Renal pelvis (tissue), 4 donors: ENCODE measurements around the gene CISTR. TPM values are rescaled to one million over a fixed set of nuclear protein-coding genes. Genes with fewer than 3 reads are reported as not detected.
A peak's percentile ranks its signal among the peaks of the same experiment; 100 is the strongest.
"Not testable (repeated sequence)": the region's sequence is repeated elsewhere in the genome, so short reads cannot be mapped to it uniquely, and the experiment has no call there.

Experiments used
- DNase-seq: peaks from one replicate; pipeline ENCODE4 v3.0.0-alpha.2; 2013
- polyA plus RNA-seq, 3 donors: library from polyadenylated mRNA; unstranded; fragments of 120-200 nt; gene quantifications; one replicate each; pipeline ENCODE4 v1.2.1, GENCODE V29; 2013; ENCODE audit not compliant: insufficient read length in 3 of 3

CISTR gene
- polyA plus RNA-seq, 3 donors = 0.20 TPM; not detected in 2

DNA sequence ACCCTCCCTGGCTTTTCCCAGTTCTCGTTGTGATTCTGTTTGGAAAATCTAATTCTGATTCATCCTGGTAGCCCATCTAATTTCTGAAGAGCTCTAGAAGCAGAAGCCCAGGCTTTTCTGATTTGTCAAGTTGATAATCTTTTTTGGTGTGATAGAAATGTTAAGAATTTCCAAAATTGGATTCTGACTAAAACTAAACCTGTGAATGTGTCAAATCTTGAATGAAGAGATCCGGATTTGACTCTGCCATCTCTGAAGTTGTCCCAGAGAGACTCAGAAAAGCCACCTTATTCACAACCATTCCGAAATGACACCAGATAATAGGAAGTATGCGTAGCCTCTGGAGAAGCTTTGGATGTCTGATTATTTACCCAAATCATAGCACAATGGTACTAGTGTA lies 12.8 kb upstream of the CISTR start:
- no peak for DNase-seq

GRCh38 chr12:53762793-53763192 lies 11.0 kb upstream of the CISTR start:
- not testable (repeated sequence) for DNase-seq

GRCh38 chr12:53761306-53761705 lies 9.5 kb upstream of the CISTR start:
- no peak for DNase-seq

- DNase-seq = no peak
These were observed 7.5 kb upstream of the CISTR start for GRCh38 chr12:53759261-53759660.

DNA sequence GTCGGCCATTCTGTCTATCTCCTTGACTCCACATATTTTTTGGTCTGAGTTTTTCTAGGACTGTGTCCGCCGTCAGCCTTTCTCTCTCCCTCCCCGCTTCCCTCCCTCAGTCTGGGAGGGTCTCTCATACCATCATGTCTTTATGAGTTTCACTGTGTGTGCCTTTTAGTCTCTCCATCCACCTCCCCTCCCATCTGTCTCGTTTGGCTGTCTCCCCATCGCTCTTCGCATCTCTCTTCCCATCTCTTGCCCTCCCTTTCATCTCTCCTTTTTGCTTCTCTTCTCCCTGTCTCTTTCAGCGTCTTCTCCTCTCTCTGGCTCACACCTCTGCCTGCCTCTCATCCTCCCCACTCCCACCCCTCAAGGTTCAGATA lies 6.9 kb upstream of the CISTR start:
- DNase-seq = no peak

GRCh38 chr12:53758081-53758729 lies 6.4 kb upstream of the CISTR start:
- DNase-seq = no peak

GRCh38 chr12:53757101-53757770 lies 5.5 kb upstream of the CISTR start:
- peak; percentile 75 for DNase-seq

- no peak for DNase-seq
These were observed 4.7 kb upstream of the CISTR start for GRCh38 chr12:53756300-53757100.

DNA sequence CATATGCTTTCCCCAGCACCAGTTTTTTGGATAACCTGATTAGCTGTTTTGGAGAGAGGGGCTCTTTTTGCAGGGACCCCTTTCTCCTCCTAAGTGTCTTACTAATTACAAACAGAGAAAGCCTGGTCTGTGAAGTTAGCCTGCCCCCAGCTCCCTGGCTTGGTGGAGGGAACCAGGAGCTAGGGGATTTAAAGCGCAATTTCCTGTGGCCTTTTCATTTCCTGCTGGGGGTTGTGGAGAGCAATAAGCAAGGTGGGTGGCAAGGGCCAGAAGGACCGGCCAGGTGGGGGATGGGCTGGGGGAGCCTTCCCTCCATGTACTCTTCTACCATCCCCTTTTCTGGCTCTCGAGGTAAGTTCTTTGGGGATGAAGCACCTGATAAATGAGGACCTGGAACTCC lies 4.1 kb upstream of the CISTR start:
- no peak for DNase-seq

DNA sequence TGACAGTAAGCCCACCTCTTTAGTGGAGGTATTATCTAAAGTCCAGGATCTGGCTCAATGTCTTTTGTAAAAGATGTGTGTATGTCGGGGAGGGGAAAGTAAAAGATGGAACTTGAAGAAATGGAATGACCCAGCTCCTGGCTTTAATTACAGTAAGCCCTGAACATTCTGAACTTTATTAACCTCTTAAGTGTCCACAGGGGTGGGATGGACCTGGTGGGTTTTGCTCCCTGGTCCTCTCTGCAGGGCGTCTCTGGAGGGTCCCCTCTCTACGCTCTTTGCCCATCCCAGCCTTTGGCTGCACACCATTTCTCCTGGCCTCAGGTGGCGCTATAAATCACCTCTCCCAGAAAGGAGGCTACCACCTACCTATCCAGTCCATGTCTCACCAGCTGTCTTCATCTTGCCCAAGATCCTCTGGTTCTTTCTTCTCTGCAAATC lies 3.7 kb upstream of the CISTR start:
- DNase-seq = no peak

GRCh38 chr12:53754633-53755264 lies 3.0 kb upstream of the CISTR start:
- no peak for DNase-seq

DNA sequence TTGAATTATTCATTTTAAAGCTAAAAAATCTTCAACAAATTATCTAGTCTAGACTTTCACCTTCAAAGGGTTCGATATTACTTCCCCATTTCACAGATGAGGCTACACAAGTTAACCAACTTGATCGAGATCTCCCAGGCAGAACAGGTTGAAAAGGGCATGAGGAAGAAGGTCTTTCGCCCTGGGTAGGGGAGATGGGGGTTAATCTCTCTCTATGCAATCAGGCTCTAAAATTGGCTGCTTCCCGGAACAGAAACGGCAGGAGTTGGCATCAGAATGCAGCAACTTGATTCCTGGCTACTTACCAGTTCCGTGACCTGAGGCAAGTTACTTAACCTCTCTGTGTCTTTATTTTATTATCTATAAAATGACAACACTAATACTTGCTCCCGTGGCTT lies 2.4 kb upstream of the CISTR start:
- DNase-seq = no peak

- no peak for DNase-seq
These were observed 842 bp upstream of the CISTR start for GRCh38 chr12:53752621-53753020.

DNA sequence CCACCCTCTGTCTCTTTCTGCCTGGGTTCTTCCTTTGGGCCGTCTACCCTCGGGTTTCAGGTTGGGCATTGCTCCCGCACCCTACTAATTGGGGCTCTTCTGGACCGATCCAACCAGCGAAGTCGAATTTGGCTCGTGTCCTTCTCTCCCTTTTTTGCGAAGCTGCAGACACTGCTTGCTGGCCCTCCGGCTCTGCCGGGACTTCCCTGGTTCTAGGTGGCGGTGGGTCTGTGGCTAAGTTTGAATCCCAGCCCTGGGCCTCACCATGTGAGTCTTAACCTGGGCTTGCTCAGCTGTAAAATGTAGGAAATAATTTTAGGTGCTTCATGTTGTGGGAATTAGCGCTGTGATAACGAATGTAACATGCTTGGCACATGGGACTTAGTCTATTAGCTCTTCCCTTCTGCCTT lies 418 bp upstream of the CISTR start:
- no peak for DNase-seq

DNA sequence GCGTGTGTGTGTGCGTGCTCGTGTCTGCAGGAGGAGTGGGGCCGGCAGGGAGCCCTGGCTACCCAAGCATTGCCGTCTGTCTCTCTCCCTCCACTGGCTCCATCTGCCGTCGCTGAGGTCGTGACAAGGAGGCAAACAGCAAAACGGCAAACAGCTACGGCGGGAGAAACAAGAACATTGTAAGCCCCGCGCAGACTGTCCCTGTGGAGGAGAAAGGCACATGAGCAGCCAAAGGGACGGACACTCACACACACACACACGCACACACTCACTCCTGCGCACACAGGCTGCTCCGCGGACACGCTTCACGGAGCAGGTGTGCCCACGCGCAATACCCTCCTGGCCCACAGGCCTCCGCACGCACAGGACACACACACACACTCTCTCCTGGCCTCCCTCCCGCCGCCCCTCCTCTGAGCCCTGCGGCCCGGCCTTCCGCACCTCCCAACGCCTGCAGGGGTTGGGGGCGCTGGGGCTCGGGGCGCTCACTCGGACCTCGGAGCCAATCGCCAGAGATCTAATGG lies 905 bp downstream of the CISTR start:
- no peak for DNase-seq

DNA sequence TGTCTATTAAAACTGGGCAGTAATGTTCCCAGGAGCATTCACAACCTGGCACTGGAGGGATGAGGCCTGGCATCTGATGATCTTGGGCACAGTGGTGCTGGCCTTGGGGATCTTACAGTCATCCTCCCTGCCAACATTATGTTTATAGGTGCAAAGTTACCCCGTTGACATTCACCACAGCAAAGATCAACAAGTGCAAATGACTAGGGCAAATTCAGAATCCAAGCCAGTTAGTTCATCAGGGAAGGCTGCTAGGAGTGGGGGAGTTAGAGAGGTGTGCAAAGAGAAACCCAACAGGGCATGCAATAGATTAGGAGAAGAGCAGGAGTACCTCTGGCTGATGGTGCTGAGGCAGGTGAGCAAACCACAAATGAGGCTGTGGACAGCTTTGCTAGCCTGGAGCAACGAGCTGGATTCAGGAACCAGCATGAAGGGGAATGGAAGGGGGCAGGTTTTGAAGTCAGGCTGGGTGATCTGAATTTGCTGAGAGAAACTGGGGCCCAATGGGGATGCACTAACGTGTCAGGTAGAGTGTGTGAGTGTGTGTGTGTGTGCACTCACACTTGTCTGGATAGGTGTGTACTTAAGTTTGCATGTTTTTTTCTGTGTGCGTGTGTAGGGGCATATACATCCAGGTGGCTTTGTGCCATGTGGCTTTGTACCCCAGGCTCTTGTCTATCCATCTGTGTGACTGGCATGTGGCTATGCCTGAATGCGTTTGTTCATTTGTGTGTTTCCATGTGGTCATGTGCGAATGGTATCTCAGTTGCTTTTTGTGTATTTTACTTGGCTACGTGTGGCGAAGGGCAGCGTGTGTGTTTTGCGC lies 1.6 kb downstream of the CISTR start:
- no peak for DNase-seq

GRCh38 chr12:53748072-53748840 lies 3.5 kb downstream of the CISTR start:
- no peak for DNase-seq

DNA sequence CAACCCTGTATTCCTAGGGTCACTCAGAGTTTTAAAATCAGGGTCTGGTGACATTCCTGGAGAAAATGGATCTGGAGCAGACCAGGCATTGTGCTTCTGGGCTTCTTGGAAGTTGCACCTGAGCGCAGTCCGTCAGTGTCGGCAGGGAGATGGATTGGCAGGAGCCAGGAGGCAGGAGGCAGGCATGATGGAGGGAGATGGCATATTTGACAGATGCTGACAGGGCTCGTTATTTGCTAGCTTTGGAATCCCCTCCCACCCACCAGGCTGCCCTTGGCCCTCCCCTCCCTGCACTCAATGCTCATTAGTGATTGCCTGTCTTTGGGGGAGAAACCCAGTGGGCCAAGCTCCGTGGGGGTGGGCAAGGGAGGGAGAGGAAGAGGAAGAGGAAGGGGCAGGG lies 4.7 kb downstream of the CISTR start:
- no peak for DNase-seq

DNA sequence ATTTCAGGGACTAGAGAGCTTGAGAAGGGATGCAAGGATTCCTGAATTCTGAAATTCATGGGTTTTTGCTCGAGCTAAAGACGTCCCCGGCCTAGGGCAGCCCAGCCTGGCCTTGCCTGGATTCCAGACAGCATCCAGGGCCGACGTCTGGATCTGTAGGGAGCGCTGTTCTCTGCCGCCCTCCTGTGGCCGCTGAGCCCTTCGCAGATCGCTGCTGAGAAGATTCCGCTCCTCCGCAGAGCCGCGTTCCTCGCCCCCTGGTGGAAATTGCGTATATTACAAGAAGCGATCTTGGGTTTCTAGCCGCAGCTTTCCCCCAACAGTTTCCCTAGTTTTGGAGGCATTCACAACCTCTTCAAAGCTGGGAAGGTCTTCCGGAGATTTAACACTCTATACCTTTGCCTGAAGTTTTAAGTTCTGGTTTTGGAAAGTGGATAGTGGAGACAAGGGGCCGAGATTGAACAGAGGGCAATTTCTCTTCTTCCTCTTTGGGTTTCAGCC lies 5.1 kb downstream of the CISTR start:
- peak; percentile 90 for DNase-seq

DNA sequence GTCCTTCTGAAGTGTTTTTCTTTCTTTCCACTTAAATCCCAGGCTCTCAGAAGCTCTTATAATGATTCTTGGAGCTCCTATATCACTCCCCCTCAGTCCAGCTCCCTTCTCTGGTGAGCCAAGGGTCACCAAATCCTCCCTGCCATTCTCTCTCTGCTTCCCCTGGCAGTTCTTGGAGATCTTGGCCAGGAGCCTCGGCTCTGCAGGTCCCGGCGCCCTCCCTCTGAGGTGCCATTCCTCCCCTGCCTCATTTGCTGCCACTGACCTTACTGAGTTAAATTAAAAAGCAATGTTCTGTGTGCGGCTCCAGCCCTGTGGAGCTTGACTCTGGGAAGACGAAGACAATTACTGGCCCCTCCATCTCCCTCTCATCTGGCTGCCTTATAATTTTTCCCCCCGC lies 7.0 kb downstream of the CISTR start:
- no peak for DNase-seq

GRCh38 chr12:53744130-53744441 lies 7.7 kb downstream of the CISTR start:
- DNase-seq = no peak
